Stimulated activated effector memory CD8-positive, alpha-beta T cell treated with anti-CD3 and anti-CD28 coated beads, Interleukin-12 subunit alpha, Interleukin-12 subunit beta, amount 100 ng/mL, for 72 hours (primary cell): ENCODE results near the gene CXorf66.
"Not testable (repeated sequence)": the region's sequence is repeated elsewhere in the genome, so short reads cannot be mapped to it uniquely, and the experiment has no call there.

Experiments used
- ATAC-seq: fragments of 150-1000 bp; cut with Tn5 transposase; 2 replicates; pipeline ENCODE4 v1.10.0; 2021
- DNase-seq, 2 donors: peaks; one replicate each; pipeline ENCODE4 v3.0.0; 2021 to 2022; ENCODE audit warnings: low spot score in 2 of 2
- H3K27ac Mint-ChIP-seq: one replicate; pipeline ENCODE4 v1.8.0; 2022; ENCODE audit warnings: mild to moderate bottlenecking, mixed read lengths
- H3K36me3 Mint-ChIP-seq: one replicate; pipeline ENCODE4 v1.8.0; 2022; ENCODE audit warnings: mild to moderate bottlenecking, mixed read lengths
- H3K4me1 Mint-ChIP-seq: one replicate; pipeline ENCODE4 v1.8.0; 2022; ENCODE audit warnings: mixed read lengths
- H3K4me3 Mint-ChIP-seq: one replicate; pipeline ENCODE4 v1.8.0; 2022; ENCODE audit warnings: mild to moderate bottlenecking, mixed read lengths
- H3K9me3 Mint-ChIP-seq: one replicate; pipeline ENCODE4 v1.8.0; 2022; ENCODE audit warnings: mixed read lengths

The CXorf66 gene

GRCh38 chrX:139932901-139933796 is 32.2 kb downstream of the CXorf66 start, which contains the start of gene ATP11C:
Gene ATP11C (minus strand): TSS chrX:139933053. CDS start chrX:139932042, 1,011 bp downstream.
- ATAC-seq = peak; percentile 88
- H3K36me3 Mint-ChIP-seq = no peaks in the 10 kb centered on the region
- H3K9me3 Mint-ChIP-seq = no peaks in the 10 kb centered on the region
- H3K4me1 Mint-ChIP-seq = peaks cover 9% of the 10 kb centered on the region
- H3K27ac Mint-ChIP-seq = peak within 1 kb of the TSS; percentile 92
- H3K4me3 Mint-ChIP-seq = peak within 1 kb of the TSS; percentile 78
- DNase-seq = peak; percentile 63 to 80

GRCh38 chrX:139932073-139932900 is 33.0 kb downstream of the CXorf66 start:
- Mint-ChIP-seq H3K9me3 (no peaks in the 10 kb centered on the region), H3K27ac (peak overlapping the region; percentile 92), H3K4me1 (peaks cover 9% of the 10 kb centered on the region), H3K36me3 (no peaks in the 10 kb centered on the region), H3K4me3 (peak overlapping the region; percentile 78)
- peak; percentile 24 to 68 for DNase-seq
- peak; percentile 61 for ATAC-seq

- Mint-ChIP-seq H3K27ac (no peak overlapping the region), H3K9me3 (no peaks in the 10 kb centered on the region), H3K4me1 (peaks cover 9% of the 10 kb centered on the region), H3K4me3 (peak overlapping the region; percentile 78), H3K36me3 (no peaks in the 10 kb centered on the region)
- no peak for ATAC-seq
- DNase-seq = peak; percentile 3 to 55
Measured at GRCh38 chrX:139931646-139932072, 33.7 kb downstream of the CXorf66 start.

DNA sequence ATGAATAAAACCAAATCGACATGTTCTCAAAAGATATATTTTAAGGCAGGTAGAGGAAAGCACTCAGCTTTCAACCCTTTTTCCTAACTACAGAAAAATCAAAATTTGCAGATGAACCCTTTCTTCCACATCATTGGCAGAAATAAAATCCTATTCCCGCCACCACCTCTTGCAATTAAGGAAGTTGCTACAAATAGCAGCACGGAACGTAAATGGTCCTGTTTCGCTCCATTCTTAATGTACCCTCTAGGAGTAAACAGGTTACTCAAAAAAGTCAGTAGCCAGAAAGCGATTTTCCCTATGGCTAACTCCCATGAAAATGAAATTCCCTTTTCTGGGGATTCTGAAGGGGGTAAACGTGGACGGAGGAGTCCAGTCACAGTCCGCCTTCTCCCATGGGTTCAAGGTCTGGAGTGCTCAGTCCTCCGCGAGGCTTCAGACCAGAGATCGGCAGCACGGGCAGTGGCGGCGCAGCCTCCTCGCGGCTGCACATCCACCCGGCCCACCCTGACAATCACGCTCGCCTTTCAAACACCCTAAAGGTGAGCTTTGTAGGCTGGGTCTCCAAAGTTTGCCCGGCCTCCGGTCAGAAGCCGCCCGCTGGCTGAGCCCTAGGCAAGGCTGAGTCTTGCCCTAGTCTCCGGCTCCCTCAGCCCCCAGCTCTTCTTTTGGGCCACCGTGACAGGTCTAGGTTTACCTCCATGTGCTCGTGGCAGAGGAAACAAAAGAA is 34.2 kb downstream of the CXorf66 start:
- ATAC-seq (peak; percentile 2), DNase-seq (peak; percentile 4 to 53)
- H3K9me3 Mint-ChIP-seq = no peaks in the 10 kb centered on the region
- no peak overlapping the region for H3K27ac Mint-ChIP-seq
- no peaks in the 10 kb centered on the region for H3K36me3 Mint-ChIP-seq
- H3K4me1 Mint-ChIP-seq = peaks cover 9% of the 10 kb centered on the region
- peak overlapping the region; percentile 78 for H3K4me3 Mint-ChIP-seq

DNA sequence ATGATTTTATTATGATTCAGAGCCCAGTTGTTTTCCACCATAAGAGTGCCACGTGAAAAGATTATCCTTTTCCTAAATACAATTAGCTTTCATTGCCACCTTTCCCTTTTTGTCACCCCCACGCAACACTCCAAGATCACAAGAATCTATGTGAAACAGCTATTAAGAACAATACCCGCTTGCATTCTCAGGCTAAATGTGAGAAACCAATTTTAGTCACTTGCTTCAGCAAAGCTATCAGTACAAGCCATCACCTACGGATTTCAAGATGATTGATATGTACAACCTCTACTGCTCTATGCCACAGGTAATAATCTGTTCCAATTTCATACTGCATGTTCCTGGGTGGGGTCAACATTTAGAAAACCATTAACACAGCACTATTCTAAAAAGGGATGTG is 34.9 kb downstream of the CXorf66 start:
- Mint-ChIP-seq H3K4me3 (peak overlapping the region; percentile 78), H3K27ac (no peak overlapping the region), H3K36me3 (no peaks in the 10 kb centered on the region), H3K4me1 (peaks cover 15% of the 10 kb centered on the region), H3K9me3 (no peaks in the 10 kb centered on the region)
- DNase-seq = no peak
- ATAC-seq = no peak

DNA sequence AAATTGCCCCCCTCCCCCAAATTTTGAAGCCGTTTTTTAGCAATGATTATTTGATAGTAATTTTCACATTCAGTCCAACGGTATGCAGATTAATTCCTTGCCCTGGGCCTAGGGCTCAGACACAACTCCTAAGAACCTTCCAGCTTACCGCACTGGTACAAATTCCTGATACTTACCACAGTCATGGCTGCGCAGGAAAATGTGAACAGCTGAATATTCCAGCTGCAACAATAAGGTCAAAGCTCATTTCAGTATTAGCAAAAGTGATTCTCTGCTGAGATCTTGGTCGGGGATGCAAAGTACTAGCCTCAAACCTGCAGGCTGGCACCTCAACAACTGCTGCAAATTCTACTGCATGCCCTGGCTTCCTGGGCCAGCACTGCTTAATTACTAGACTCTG is 35.4 kb downstream of the CXorf66 start:
- H3K36me3 Mint-ChIP-seq = no peaks in the 10 kb centered on the region
- ATAC-seq (no peak), DNase-seq (no peak)
- peak overlapping the region; percentile 78 for H3K4me3 Mint-ChIP-seq
- no peaks in the 10 kb centered on the region for H3K9me3 Mint-ChIP-seq
- H3K27ac Mint-ChIP-seq = no peak overlapping the region
- peaks cover 16% of the 10 kb centered on the region for H3K4me1 Mint-ChIP-seq

DNA sequence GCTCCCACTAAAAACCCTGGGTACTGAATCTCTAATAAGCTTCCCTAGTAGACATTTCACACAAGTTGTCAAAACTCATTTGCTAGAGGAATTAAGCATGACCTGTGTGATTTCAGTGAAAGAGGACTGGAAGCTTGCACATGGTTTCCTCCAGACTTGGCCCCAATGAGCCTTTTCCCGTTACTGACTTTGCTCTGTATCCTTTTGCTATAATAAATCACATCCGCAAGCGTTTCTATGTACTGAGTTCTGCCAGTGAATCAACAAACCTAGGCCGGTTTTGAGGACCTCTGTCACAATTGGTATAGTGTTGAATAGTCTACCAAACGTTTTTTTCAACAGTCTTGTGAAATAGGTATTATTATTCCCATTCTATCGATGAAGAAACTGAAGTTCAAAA is 40.6 kb downstream of the CXorf66 start:
- DNase-seq (no peak), ATAC-seq (no peak)
- no peaks in the 10 kb centered on the region for H3K9me3 Mint-ChIP-seq
- no peak overlapping the region for H3K27ac Mint-ChIP-seq
- no peak overlapping the region for H3K4me3 Mint-ChIP-seq
- peaks cover 24% of the 10 kb centered on the region for H3K4me1 Mint-ChIP-seq
- no peaks in the 10 kb centered on the region for H3K36me3 Mint-ChIP-seq

DNA sequence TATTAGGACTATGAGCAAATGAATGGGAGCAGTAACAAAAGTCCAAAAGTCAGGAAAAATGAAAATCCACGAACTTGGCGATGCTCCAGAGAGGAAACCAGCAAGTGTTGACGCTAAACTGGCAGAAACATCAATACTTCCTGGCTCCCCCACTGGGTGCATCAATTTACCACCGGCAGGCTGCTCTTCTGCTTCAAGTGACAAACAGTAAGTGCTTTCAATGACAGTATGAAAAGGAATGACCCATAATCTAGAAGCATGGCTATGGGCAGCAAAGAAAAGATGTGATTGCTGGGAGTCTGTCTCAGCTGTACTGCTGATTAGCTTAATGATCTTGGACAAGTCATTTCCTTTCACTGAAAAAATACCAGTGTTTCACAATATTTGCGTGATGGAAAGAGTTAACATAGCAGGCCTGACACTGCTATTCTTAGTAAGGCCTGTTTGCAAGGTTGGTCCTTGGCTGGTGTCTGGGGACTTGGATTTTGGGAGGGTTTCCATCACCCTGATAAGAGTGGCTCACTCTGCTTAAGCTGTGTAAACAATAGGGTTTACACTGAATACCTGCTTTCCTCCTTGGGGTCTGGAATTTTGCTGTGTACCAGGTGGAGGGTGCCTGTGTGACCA is 41.1 kb downstream of the CXorf66 start:
- Mint-ChIP-seq H3K9me3 (no peaks in the 10 kb centered on the region), H3K4me3 (no peak overlapping the region), H3K27ac (no peak overlapping the region), H3K36me3 (no peaks in the 10 kb centered on the region), H3K4me1 (peaks cover 24% of the 10 kb centered on the region)
- ATAC-seq (no peak), DNase-seq (no peak)

- not testable (repeated sequence) for H3K36me3 Mint-ChIP-seq, H3K27ac Mint-ChIP-seq, ATAC-seq
Measured at GRCh38 chrX:139921142-139921541, 44.2 kb downstream of the CXorf66 start.

GRCh38 chrX:139920316-139920715 is 45.0 kb downstream of the CXorf66 start:
- H3K9me3 Mint-ChIP-seq = no peaks in the 10 kb centered on the region
- ATAC-seq (no peak), DNase-seq (no peak)
- peaks cover 18% of the 10 kb centered on the region for H3K4me1 Mint-ChIP-seq
- H3K27ac Mint-ChIP-seq = peak overlapping the region; percentile 27
- no peaks in the 10 kb centered on the region for H3K36me3 Mint-ChIP-seq
- no peak overlapping the region for H3K4me3 Mint-ChIP-seq

More at GRCh38 chrX:139921142-139921541, 44.2 kb downstream of the CXorf66 start:
- H3K9me3 Mint-ChIP-seq, H3K4me3 Mint-ChIP-seq, DNase-seq: not testable (repeated sequence)
- peaks cover 24% of the 10 kb centered on the region for H3K4me1 Mint-ChIP-seq

DNA sequence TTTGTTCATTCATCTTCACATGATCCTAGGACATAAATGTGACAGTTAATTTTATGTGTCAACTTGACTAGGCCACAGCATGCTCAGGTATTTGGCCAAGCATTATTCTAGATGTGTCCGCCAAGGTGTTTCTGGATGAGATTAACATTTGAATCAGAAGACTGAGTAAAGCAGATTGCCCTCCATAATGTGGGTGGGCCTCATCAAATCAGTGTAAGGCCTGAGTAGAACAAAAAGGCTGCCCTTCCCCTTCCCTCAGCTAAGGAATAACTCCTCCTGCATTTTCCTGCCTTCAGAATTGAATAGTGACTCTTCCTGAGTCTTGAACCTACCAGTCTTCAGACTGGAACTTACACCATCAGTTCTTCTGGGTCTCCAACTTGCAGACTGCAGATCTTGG is 50.9 kb downstream of the CXorf66 start:
- DNase-seq (no peak), ATAC-seq (no peak)
- Mint-ChIP-seq H3K4me3 (no peak overlapping the region), H3K27ac (no peak overlapping the region), H3K36me3 (no peaks in the 10 kb centered on the region), H3K4me1 (peaks cover 7% of the 10 kb centered on the region), H3K9me3 (no peaks in the 10 kb centered on the region)

DNA sequence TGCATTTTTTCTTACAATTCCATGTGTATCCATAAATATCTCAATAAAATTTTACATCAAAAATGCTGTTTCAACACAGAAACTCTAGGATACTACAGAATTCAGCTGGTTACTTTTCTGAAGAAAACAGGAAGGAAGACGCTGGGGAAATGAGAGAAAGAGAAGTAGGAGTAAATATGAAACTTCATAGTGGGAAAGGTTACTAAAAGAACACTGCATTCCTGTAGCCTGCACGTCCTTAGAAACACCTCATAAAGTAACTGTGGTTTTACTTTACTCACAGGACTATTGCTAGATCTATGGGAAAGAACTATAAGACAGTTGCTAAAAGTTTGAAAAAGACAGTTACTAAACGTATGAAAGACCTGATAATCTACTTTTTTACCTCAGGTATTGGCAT is 55.6 kb downstream of the CXorf66 start:
- DNase-seq = no peak
- Mint-ChIP-seq H3K4me3 (no peak overlapping the region), H3K36me3 (no peaks in the 10 kb centered on the region), H3K27ac (no peak overlapping the region), H3K4me1 (peaks cover 20% of the 10 kb centered on the region), H3K9me3 (no peaks in the 10 kb centered on the region)
- ATAC-seq = peak; percentile 75

- DNase-seq (no peak), ATAC-seq (no peak)
- H3K4me3 Mint-ChIP-seq = no peak overlapping the region
- no peaks in the 10 kb centered on the region for H3K9me3 Mint-ChIP-seq
- H3K36me3 Mint-ChIP-seq = no peaks in the 10 kb centered on the region
- H3K4me1 Mint-ChIP-seq = peaks cover 20% of the 10 kb centered on the region
- H3K27ac Mint-ChIP-seq = no peak overlapping the region
Measured at GRCh38 chrX:139907078-139907477, 58.2 kb downstream of the CXorf66 start.

GRCh38 chrX:139905743-139906142 is 59.6 kb downstream of the CXorf66 start:
- Mint-ChIP-seq H3K4me1 (peaks cover 20% of the 10 kb centered on the region), H3K4me3 (no peak overlapping the region), H3K36me3 (no peaks in the 10 kb centered on the region), H3K9me3 (no peaks in the 10 kb centered on the region), H3K27ac (no peak overlapping the region)
- no peak for DNase-seq
- no peak for ATAC-seq
